VCaP (cell line): Measurements from ENCODE around the gene TRAM2.
A peak's percentile ranks its signal among the peaks of the same experiment; 100 is the strongest.

Source experiments
- H3K27ac ChIP-seq: fragments of 450-650 bp; 2 replicates; pipeline ENCODE4 v1.5.1; 2017
- CTCF ChIP-seq: fragments of 450-650 bp; conservative IDR thresholded peaks from 2 replicates; pipeline ENCODE4 v1.5.1; 2017; ENCODE audit warnings: mild to moderate bottlenecking, moderate library complexity

Gene TRAM2

GRCh38 chr6:52555518-52556233 is 21.2 kb downstream of the TRAM2 start:
- no peak for TF ChIP-seq CTCF
- H3K27ac ChIP-seq, result no peak overlapping the region

GRCh38 chr6:52554684-52555280 is 22.1 kb downstream of the TRAM2 start:
- H3K27ac ChIP-seq, result no peak overlapping the region
- no peak for TF ChIP-seq CTCF

- H3K27ac ChIP-seq, result no peak overlapping the region
- TF ChIP-seq CTCF, result no peak
These were observed 23.1 kb downstream of the TRAM2 start for GRCh38 chr6:52553719-52554118.

- no peak overlapping the region for H3K27ac ChIP-seq
These were observed 23.7 kb downstream of the TRAM2 start for GRCh38 chr6:52553158-52553557.

GRCh38 chr6:52552278-52552643 is 24.6 kb downstream of the TRAM2 start:
- H3K27ac ChIP-seq, result peak overlapping the region; percentile 62
- TF ChIP-seq CTCF, result no peak

More at GRCh38 chr6:52553158-52553557, 23.7 kb downstream of the TRAM2 start:
- TF ChIP-seq CTCF, result no peak

- peak overlapping the region; percentile 62 for H3K27ac ChIP-seq
- no peak for TF ChIP-seq CTCF
These were observed 25.2 kb downstream of the TRAM2 start for GRCh38 chr6:52551483-52552277.

- H3K27ac ChIP-seq, result peak overlapping the region; percentile 62
- no peak for TF ChIP-seq CTCF
These were observed 26.0 kb downstream of the TRAM2 start for GRCh38 chr6:52550870-52551269.
